ENCODE results near the gene PISD. TPM values are rescaled to one million over a fixed set of nuclear protein-coding genes. Genes with fewer than 3 reads are reported as not detected.

Gene PISD
- total and polyA plus RNA-seq, 2 donors (not counting 3 experiments of a cell fraction or from before 2014, with no cell fraction given): 53.4 to 58.0 TPM

GRCh38 chr22:31585161-31585859 lies 76.7 kb downstream of the PISD start:
- H3K9me1 ChIP-seq (replicated peaks; ENCODE audit: control insufficient read depth, extremely low read depth, insufficient read depth, low read length): no peaks in the 10 kb centered on the region
- CTCF ChIA-PET: interaction anchor here (1.1 to 2.3 kb wide), 4 partner anchors 24 to 45 kb away, joined by 3 to 8 read pairs (median 4); no protein-coding TSS in a partner anchor

DNA sequence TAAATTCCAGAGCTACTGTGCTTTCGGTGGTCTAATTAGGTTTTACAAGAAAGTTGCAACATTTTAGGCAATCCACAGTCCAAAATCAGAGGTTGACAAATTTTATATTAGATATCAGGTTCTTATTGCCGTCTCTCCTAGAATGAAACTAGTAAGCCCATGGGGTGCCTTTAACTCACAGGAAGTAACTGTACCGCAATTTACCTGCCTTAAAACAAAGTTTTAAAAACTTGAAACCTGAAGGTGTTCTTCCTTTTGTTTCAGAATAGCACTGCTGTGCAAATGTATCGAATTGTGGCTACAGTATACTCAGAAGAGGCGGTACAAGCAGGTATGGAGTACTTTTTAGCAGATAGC lies 77.2 kb downstream of the PISD start:
- Histone ChIP-seq H3K9me3 (replicated peaks; ENCODE audit: control insufficient read depth, insufficient read depth, low read length) (no peaks in the 10 kb centered on the region), H4K20me1 (replicated peaks; ENCODE audit: control insufficient read depth, extremely low read depth, insufficient read depth, low read length) (no peaks in the 10 kb centered on the region), H3K27ac (ENCODE audit: insufficient read depth, low read depth, low read length) (peak overlapping the region; percentile 69), H3K9me1 (replicated peaks; ENCODE audit: control insufficient read depth, extremely low read depth, insufficient read depth, low read length) (no peaks in the 10 kb centered on the region), H3K27me3 (ENCODE audit: control insufficient read depth in 2 of 2, insufficient read depth in 2 of 2, low read length in 2 of 2) (no peaks in the 10 kb centered on the region), H2AFZ (ENCODE audit: low read depth, low read length) (no peak overlapping the region), H3K79me2 (ENCODE audit: control insufficient read depth, insufficient read depth, low read length) (no peaks in the 10 kb centered on the region), H3K36me3 (ENCODE audit: control insufficient read depth in 2 of 2, extremely low read depth in 1 of 2, insufficient read depth in 2 of 2, low read length in 2 of 2) (peaks cover 0 to 6% of the 10 kb centered on the region in 2 experiments), H3K4me3 (replicated peaks in 1 of 3; ENCODE audit: insufficient read depth in 1 of 3, low read depth in 1 of 3, low read length in 3 of 3) (no peak overlapping the region), H3K4me1 (ENCODE audit: control insufficient read depth, extremely low read depth, insufficient read depth, low read length) (peaks cover 22% of the 10 kb centered on the region), H3K9ac (replicated peaks; ENCODE audit: extremely low read depth, insufficient read depth, low read length) (no peak overlapping the region), H3K4me2 (ENCODE audit: insufficient read depth, low read length) (peak overlapping the region; percentile 68)
- DNase-seq (ENCODE audit: low read depth, low spot score) (no peak), FAIRE-seq (no peak)
- CTCF ChIA-PET: interaction anchor here (0.6 to 2.3 kb wide), 8 partner anchors 23 to 133 kb away, joined by 3 to 8 read pairs (median 4); no protein-coding TSS in a partner anchor
- TF ChIP-seq FOS (IDR thresholded peaks at IDR 0.05; ENCODE audit: borderline replicate concordance, insufficient read depth, low read length): no peak
- no peak for TF ChIP-seq POLR2AphosphoS5 (IDR thresholded peaks at IDR 0.05; ENCODE audit: insufficient read depth, low read depth, low read length)
- TF ChIP-seq, protein P1, sequence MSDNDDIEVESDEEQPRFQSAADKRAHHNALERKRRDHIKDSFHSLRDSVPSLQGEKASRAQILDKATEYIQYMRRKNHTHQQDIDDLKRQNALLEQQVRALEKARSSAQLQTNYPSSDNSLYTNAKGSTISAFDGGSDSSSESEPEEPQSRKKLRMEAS (IDR thresholded peaks at IDR 0.05; ENCODE audit: insufficient read depth, insufficient read length): no peak
- no peak for TF ChIP-seq POLR2A (IDR thresholded peaks at IDR 0.05; ENCODE audit: low read depth, low read length)
- no peak for TF ChIP-seq CTCF (IDR thresholded peaks at IDR 0.05; ENCODE audit: extremely low read depth in 1 of 2, insufficient read depth in 1 of 2, low read depth in 1 of 2, low read length in 2 of 2)
- no peak for TF ChIP-seq JUN (IDR thresholded peaks at IDR 0.05; ENCODE audit: borderline replicate concordance, insufficient read depth, insufficient read length, low read depth)
- no peak for TF ChIP-seq GATA2 (IDR thresholded peaks at IDR 0.05; ENCODE audit: insufficient read depth, insufficient read length, low read depth, low read length)
- TF ChIP-seq MYC (IDR thresholded peaks at IDR 0.05; ENCODE audit: low read depth, low read length): no peak
- TF ChIP-seq EZH2 (IDR thresholded peaks at IDR 0.05; ENCODE audit: borderline replicate concordance, low read depth, low read length, severe bottlenecking): no peak
- no TSS peak for BruUV-seq (replicated peaks)
- POLR2A ChIA-PET: no interaction called here
- dilution Hi-C loops (cut with MboI; ENCODE audit: extremely low pct_ligation_motif_present, low sequenced_read_pairs): no loop called here
- intact Hi-C loops (cut with micrococcal nuclease): no loop called here

More at GRCh38 chr22:31585161-31585859, 76.7 kb downstream of the PISD start:
- Histone ChIP-seq H3K4me2 (ENCODE audit: insufficient read depth, low read length) (no peak overlapping the region), H3K36me3 (ENCODE audit: control insufficient read depth in 2 of 2, extremely low read depth in 1 of 2, insufficient read depth in 2 of 2, low read length in 2 of 2) (peaks cover 0 to 6% of the 10 kb centered on the region in 2 experiments), H3K4me3 (replicated peaks in 1 of 3; ENCODE audit: insufficient read depth in 1 of 3, low read depth in 1 of 3, low read length in 3 of 3) (no peak overlapping the region), H3K9ac (replicated peaks; ENCODE audit: extremely low read depth, insufficient read depth, low read length) (no peak overlapping the region), H2AFZ (ENCODE audit: low read depth, low read length) (no peak overlapping the region), H4K20me1 (replicated peaks; ENCODE audit: control insufficient read depth, extremely low read depth, insufficient read depth, low read length) (no peaks in the 10 kb centered on the region), H3K27me3 (ENCODE audit: control insufficient read depth in 2 of 2, insufficient read depth in 2 of 2, low read length in 2 of 2) (no peaks in the 10 kb centered on the region), H3K27ac (ENCODE audit: insufficient read depth, low read depth, low read length) (no peak overlapping the region), H3K79me2 (ENCODE audit: control insufficient read depth, insufficient read depth, low read length) (no peaks in the 10 kb centered on the region), H3K4me1 (ENCODE audit: control insufficient read depth, extremely low read depth, insufficient read depth, low read length) (peaks cover 22% of the 10 kb centered on the region), H3K9me3 (replicated peaks; ENCODE audit: control insufficient read depth, insufficient read depth, low read length) (no peaks in the 10 kb centered on the region)
- TF ChIP-seq GATA2 (IDR thresholded peaks at IDR 0.05; ENCODE audit: insufficient read depth, insufficient read length, low read depth, low read length) (peak; percentile 50), EZH2 (IDR thresholded peaks at IDR 0.05; ENCODE audit: borderline replicate concordance, low read depth, low read length, severe bottlenecking) (no peak), MYC (IDR thresholded peaks at IDR 0.05; ENCODE audit: low read depth, low read length) (no peak), POLR2AphosphoS5 (IDR thresholded peaks at IDR 0.05; ENCODE audit: insufficient read depth, low read depth, low read length) (no peak)
- DNase-seq (ENCODE audit: low read depth, low spot score): no peak
- FAIRE-seq: no peak
- no TSS peak for BruUV-seq (replicated peaks)
- intact Hi-C loops (cut with micrococcal nuclease) (no loop called here), dilution Hi-C loops (cut with MboI; ENCODE audit: extremely low pct_ligation_motif_present, low sequenced_read_pairs) (no loop called here)
- POLR2A ChIA-PET: no interaction called here
